Activated CD4-positive, alpha-beta T cell treated with anti-CD3 and anti-CD28 coated beads, Interleukin-2, amount 50 U/mL, for 4 hours (primary cell): ENCODE data around the gene N4BP3.
A peak's percentile ranks its signal among the peaks of the same experiment; 100 is the strongest.
"Not testable (repeated sequence)": the region's sequence is repeated elsewhere in the genome, so short reads cannot be mapped to it uniquely, and the experiment has no call there.

Experiments used
- DNase-seq, 2 experiments: peaks; one replicate each; pipeline ENCODE4 v3.0.0-alpha.2; 2020

Gene N4BP3, protein sequence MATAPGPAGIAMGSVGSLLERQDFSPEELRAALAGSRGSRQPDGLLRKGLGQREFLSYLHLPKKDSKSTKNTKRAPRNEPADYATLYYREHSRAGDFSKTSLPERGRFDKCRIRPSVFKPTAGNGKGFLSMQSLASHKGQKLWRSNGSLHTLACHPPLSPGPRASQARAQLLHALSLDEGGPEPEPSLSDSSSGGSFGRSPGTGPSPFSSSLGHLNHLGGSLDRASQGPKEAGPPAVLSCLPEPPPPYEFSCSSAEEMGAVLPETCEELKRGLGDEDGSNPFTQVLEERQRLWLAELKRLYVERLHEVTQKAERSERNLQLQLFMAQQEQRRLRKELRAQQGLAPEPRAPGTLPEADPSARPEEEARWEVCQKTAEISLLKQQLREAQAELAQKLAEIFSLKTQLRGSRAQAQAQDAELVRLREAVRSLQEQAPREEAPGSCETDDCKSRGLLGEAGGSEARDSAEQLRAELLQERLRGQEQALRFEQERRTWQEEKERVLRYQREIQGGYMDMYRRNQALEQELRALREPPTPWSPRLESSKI

DNA sequence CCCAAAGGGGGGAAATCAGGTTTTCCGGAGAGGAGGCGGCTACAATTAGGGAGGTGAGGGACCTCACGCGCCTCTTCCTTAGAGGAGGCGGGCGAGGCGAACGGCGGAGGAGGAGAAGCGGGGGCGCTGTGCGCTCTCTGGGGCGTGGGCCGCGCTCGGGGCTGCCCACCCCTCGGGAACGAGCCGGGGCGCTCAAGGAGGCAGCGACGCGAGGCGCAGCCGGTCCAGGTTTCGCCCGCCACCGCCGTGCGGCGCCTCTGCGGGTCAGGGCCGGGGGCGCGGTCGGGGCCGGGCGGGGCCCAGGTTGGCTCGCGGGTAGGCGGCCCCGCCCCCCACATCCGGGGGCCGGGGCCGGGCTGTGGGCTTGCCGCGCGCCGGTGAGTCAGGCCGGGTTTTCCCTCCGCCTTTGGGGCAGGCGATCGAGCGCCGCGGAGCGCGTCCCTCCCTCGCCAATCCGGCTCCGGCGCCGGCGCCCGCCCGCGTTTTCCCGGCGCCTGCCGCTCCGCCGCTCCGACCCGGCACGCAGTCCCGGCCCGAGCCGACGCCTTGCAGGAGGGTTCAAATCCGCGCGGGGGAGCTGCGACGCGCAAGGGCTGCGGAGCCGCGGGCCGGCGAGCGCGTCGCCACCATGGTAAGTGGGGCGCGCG, at the start of gene N4BP3:
N4BP3 (plus strand) TSS at position 392 of the 647 bp plus-strand sequence. CDS start 6,052 bp downstream, outside the sequence.
- DNase-seq = peak; percentile 74 to 80

DNA sequence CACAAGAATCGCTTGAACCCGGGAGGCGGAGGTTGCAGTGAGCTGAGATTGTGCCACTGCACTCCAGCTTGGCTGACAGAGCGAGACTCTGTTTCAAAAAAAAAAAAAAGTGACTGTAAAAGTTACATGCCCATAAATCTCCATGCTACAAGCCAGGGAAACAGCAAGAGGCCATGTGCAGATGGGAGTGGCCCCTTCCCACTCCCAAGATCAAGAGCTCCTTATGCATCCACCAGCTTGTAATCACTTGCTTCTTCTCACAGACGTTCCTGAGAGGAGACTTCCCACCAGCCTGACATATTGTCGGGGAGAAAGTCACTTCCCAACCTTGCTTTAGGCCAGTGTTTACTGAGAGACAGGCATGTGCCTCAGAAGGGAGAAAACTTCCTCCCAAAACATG, 45.6 kb upstream of the N4BP3 start:
- no peak for DNase-seq

DNA sequence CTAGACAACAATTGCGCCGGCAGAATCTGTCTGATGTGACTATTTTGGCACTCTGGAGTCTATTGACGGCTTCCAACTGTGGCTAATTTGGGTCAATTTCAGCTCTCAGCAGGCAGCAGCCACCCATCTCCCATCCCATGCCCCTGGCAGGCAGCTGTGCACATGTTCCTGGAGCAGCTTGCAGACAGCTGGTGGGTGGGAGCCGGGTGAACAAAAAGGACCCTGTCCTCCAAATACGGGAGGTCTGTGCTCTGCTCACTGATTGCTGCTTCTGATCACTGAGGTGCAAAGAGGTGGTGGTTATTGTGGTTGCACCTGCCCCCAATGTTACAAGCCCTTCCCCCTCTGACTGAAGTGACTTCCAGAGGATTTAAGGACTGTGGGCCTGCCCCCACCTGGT, 45.0 kb upstream of the N4BP3 start:
- no peak for DNase-seq

DNA sequence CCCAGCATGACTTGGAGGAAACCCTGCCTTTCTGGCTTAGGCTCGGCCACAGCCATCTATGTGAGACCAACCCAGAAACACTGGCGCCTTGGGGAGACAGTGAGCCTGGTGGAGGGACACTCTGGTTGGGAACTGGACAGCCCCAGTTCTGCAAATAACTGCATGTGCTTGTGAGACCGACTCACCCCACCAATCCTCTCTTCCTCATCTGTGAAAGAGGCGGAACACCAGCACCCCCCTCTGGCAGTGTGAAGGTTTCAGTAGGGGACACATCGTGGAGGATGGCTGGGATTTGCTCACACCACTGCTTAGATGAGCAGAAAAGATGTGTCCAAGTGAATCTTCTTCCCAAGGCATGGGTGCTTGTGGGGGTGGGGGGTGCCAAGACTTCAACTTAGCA, 43.4 kb upstream of the N4BP3 start:
- DNase-seq = no peak

DNA sequence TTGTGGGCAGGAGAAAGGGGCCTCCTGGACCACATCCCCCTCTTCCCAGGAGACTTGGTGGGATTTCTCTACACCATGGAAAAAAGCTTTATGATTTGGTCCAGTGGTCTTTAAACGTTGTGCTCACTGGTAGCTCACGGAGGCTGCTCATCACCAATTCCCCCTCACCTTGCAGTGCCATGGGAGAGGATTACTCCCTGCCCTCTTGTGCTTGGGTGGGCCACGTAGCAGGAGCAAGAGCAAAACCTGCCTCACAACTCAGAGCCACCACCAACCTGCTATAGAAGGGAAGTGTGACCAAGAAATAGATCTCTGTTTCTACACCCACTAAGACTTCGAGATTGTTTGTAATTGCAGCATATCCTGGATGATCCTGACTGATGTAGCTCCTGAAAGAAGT, 42.2 kb upstream of the N4BP3 start:
- DNase-seq = no peak

DNA sequence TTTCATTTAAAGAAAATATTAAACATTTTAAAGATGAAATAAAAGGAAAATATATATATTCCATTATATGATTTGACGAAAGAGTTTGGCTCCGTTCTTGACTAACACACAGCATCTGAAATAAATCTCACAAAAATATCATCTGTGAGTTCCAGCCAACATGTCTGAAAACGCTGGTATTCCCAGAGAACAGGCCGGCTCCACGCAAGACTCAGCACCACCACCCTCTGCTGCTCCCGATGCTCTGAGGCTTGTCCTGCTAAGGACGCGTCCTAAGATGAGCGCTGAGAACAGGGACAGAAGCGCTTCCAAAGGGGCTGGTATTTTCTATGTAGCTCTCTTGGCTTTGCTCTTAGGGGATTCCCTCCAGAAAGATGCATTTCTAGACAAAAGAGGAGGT, 40.6 kb upstream of the N4BP3 start:
- no peak for DNase-seq

DNA sequence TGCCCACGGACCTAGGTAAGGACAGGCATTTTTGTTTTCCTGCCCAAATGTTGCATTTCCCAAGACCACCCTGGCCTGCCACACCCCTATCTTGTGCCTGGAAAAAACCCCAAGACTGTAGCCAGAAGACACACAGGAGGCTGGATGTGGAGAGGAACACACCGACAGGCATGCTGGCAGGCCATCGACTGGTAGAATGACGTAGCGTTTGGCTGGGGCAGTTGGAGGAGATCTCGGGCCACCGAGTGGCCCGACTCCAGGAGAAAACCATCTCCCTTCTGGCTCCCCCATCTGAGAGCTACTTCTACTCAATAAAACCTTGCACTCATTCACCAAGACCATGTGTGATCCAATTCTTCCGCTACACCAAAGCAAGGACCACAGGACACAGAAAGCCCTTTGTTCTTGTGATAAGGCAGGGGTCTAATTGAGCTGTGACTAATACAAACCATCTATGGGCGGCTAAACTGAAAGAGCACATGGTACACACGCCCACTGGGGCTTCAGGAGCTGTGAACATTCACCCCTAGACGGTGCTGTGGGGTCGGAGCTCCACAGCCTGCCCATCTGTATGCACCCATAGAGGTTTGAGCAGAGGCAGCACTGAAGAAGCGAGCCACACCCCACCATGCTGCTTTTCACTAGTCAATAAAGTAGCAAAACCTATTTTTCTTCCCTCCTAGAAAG, 38.9 kb upstream of the N4BP3 start:
- no peak for DNase-seq

DNA sequence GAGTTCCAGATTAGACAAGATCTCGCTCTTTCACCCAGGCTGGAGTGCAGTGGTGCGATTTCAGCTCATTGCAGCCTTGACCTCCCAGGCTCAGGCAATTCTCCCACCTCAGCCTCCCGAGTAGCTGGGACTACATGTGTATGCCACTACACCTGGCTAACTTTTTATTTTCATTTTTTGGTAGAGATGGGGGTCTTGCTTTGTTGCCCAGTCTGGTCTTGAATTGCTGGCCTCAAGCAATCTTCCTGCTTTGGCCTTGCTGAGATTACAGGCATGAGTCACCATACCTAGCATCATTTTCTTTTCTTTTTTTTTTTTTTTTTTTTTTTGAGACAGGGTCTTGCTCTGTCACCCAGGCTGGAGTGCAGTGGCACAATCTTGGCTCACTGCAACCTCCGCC, 36.4 kb upstream of the N4BP3 start:
- DNase-seq = not testable (repeated sequence)

DNA sequence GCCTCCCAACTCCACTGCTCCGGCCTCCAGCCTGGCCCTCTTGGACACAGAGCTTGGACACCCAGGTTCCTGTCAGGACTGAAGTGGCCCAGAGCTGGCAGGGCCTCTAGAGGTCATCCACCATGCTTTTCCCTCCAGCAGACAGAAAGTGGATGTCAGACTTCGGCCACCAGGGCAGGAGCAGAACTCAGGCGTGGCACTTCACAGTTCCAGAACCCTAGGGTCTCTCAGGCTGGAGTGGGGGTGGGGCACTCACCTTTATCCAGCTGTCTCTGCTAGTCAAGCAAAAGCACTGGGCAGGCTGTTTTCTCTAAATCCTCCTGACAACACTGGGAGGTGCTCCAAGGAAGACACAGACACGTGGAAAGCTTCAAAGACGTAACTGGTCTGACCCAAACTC, 35.6 kb upstream of the N4BP3 start:
- no peak for DNase-seq

DNA sequence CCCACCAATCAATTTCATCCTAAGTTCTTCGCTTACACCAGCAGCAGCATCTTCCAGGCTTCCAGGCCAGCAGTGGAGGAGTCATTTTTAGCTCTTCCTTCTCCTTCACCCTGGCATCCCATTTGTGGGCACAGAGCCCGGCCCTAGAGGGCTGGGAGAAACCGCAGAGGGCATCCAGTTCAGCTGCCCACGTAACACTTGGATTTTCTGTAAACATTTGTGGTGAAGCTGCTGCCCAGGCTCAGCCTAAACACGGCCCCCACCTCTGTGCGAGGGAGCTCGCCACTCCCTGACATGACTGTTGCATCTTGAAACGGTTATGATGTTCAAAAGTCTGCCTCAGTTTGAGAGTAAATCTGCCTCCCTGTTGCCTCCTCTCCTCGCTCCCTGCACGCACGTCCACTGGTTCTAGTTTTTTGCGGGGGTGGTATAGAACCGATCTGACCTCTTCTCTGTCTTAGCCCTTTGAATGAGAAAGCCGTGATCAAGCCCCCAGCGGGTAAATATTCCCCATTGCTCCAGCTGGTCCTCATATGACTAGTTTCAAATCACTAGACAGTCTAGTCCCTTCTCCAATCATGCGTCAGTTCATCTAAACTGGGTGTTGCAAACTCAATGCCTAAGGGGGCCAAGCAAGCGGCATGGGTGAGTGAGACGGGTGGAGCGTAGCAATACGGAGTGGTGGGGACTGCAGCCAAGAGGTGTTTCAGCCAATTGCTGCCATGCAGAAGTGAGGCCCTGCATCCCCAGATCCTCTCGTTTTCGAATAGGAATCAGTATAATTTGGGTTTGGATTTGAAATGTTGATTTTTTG, 34.9 kb upstream of the N4BP3 start:
- no peak for DNase-seq

DNA sequence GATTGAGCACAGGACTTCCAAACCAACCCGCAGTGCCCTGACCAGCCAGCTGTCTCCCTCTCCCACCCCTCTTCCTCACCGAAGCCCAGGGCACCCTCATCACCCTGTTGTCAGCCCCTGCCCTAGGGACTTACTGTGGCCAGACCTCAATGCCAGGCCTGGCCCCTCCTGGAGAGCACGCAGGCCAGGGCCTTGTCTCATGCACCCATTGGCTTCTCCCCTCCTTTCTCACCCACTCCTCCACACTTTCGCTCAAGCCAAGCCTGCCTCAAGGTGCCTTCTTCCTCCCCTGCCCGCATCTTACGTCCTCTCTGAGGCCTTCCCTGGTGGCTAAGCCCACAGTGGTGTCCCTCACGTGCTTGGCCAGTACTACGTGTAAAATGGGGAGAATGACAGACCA, 33.3 kb upstream of the N4BP3 start:
- no peak for DNase-seq

DNA sequence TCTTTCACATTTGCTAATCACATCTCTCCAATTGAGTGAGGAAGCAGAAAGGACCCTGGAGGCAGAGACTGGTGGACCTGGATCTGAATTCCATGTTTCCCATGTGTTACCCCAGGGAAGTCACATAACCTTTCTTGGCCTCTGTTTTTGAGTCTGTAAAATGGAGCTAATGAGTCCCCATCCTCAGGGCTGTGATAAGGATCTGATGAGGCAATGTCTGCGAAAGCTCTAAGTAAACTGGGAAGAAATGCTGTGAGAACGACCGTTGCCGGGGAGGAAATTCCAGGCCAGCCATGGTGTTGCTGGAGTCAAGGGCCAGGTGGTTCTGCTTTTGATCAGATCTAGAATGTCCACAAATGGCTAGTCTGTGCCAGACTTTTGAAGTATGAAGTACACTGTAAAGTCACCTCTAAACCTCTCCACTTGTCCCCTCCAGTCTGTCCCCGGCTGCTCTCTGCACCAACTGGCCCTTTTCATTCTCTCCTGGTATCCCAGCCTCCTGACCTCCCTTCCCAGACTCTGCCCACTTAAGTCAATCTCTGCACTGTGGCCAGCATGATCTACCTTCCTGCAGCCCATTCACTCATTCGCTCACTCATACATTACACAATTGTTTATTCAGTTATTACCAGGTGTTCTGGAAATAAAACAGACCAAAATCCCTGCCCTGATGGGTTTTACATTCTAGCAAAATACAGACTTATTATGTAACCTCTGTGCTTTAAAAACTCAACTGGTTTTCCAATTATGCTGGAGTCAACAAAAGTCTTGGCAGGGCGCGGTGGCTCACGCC, 32.5 kb upstream of the N4BP3 start:
- DNase-seq = no peak

DNA sequence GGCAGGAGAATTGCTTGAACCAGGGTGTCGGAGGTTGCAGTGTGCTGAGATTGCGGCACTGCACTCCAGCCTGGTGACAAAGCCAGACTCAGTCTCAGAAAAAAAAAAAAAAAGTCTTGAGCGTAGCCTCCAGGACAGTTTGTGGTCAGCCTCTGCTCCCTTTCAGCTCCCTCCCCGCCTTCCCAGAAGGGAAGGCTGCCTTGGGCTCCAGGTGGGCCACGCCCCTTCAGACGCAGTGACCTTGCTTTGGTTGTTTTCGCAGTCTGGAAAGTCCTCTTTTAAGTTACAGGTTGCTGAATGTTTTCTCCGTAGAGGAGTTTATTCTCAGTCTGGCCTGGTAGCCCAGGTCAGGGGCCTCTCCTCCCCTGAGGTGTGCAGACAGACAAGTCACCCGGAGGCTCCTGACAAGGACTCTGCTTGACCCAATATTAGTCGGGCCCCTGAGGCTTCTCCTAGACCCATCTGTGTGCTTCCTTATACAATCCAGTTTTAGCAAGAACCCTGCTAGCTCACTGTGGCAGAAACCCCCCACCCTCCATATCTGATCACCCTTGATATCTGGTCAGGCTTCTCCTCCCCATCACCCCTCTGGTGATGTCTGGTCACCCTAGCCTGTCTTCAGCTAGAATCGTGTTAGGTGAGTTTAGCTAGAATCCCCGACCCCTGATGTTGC, 31.6 kb upstream of the N4BP3 start:
- DNase-seq = no peak

DNA sequence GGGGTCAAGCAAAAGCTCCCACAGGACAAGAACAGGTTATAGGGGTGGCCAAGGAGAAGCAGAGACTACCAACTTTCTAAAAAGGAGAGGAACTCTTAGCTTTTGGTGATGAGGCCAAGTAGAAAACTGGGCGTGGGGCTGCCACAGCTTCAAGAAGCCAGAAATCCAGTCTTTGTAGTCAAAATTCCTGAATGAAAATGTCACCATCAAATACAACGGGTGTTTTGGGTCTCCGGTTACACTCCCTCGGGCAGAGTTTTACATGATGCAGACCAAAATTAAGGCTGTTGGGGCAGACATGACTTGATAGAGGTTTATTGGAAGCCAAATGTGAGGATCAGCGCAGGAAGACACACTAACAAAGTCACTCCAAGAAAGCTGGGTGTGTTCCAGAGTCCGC, 29.4 kb upstream of the N4BP3 start:
- DNase-seq = no peak

DNA sequence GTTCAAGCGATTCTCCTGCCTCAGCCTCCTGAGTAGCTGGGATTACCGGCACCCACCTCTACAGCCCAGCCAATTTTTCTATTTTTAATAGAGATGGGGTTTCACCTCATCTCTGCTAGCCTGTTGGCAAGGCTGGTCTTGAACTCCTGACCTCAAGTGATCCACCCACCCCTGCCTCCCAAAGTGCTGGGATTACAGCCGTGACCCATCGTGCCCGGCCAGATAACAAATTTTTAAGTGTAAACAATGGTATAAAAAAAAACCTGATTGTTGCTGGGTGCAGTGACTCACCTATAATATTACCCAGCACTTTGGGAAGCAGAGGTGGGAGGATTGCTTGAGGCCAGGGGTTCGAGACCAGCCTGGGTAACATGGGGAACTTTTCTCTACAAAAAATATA, 28.0 kb upstream of the N4BP3 start:
- no peak for DNase-seq

DNA sequence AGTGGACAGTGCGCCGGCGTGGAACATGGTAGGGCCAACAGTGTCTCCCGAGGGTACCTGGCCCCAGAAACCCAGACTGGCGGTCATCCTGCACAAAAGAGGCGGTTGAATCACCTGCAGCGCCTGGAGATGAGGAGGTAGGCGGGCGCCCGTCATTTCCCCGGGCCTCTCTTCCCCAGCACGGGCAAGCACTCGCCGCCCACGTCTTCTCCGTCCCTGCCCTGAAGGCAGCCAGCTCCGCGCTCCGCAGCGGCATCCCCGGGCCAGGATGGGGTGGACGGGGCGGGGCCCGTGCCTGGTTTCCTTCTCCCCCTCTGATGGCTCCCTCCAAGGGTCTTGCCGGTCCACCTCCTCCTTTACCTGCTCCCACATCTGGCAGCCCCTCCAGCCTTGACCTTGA, 27.1 kb upstream of the N4BP3 start:
- no peak for DNase-seq

DNA sequence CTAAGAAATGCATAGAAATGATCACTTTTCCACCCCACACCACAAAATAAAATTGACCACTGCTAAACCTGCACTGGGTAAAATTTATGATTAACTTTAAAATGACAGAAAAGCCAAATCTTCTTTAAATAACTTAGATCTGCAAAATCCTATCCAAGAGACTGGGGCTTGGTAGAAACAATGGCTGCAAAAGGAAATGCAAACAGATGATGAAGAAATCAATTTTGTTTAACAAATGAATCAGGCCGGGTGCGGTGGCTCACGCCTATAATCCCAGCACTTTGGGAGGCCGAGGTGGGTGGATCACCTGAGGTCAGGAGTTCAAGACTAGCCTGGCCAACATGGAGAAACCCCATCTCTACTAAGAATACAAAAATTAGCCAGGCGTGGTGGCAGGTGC, 26.1 kb upstream of the N4BP3 start:
- not testable (repeated sequence) for DNase-seq

DNA sequence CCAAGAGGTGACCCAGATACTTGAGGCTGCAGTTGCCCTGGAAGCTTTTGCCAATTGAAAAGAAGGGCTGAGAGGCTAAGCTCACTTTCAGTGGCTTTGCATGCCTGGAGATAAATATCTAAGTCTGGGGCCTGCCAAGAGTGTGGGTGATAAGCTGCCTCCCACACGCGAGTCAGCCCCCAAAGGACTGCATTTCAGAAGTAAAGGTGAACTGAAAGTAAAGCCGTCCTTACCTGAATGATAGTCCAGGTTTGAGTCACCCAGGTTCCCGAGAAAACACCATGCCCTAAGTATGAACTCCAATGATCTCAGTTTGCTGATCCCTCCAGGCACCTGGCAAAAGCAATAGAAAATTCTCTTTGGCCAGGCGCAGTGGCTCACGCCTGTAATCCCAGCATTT, 22.5 kb upstream of the N4BP3 start:
- no peak for DNase-seq

DNA sequence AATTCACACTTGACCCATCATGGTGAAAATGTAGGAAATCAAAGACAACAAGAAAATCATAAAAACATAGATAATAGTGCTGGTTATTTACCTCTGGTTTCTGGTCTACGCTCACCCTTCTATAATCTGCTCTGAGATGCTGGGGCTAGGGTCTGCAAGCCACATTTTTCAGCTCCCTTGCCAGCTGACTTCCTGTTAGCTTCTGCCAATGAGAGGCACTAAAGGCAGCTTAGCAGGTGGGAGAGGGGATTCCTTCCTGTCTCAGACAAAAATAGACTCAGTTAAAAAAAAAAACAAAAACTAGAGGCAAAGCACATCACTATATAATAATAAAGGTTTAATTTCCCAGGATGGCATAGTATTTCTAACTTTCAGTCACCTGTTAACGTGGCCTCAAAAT, 20.2 kb upstream of the N4BP3 start:
- no peak for DNase-seq

DNA sequence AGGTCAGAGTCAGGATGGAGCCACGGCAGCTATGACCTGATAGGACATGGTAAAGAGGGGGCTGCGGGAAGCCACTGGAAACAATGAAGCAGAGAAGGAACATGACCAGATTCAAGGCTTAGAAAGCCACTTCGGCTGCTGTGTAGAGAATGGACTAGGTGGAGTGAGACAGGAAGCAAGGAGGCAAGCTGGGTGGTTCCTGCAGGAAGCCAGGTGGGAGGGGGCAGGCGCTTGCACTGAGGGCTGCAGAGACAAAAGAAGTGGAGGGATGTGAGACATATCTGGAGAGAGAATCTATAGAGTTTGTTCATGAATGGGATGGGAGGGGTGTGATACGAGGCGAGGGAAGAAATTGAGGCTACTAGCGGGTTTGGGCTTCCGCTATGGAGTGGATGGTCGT, 19.0 kb upstream of the N4BP3 start:
- no peak for DNase-seq

DNA sequence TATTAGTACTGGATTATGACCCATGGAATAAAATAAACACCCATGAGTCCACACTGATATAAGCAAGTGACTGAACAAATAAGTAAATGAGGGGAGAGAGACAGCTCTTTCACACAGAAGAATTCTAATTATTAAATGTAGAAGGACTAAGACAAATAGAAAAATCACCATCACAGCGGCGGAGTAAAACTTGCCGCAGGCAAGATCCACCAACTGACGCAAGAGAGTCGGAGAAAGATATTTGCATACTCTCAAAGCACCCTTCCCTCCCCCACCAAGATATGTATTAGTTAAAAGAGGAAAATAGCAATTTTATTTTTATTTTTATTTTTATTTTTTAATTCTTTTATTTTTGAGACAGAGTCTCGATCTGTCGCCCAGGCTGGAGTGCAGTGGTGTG, 14.6 kb upstream of the N4BP3 start:
- DNase-seq = no peak
